IMR-90 (cell line): ENCODE data around the gene PIP5K1B.

Experiments
- CHD1 ChIP-seq: IDR thresholded peaks from 2 replicates; pipeline ENCODE4 v1.6.1; 2012; ENCODE audit warnings: low read depth, low read length, improper control_type of control experiment
- CTCF ChIP-seq: conservative IDR thresholded peaks from 2 replicates; pipeline ENCODE4 v1.5.1; 2012; ENCODE audit warnings: mild to moderate bottlenecking, low read depth, low read length, improper control_type of control experiment
- MXI1 ChIP-seq: IDR thresholded peaks from 2 replicates; pipeline ENCODE4 v1.6.1; 2012; ENCODE audit warnings: low read depth, mild to moderate bottlenecking, low read length, moderate library complexity, borderline replicate concordance
- POLR2A ChIP-seq: IDR thresholded peaks from 2 replicates; pipeline ENCODE4 v1.6.1; 2012; ENCODE audit warnings: mild to moderate bottlenecking, low read depth, low read length
- RAD21 ChIP-seq: IDR thresholded peaks from 2 replicates; pipeline ENCODE4 v1.6.1; 2012; ENCODE audit warnings: low read length, improper control_type of control experiment

GRCh38 chr9:68755051-68755450, 50.0 kb downstream of the PIP5K1B start:
- no peak for TF ChIP-seq POLR2A
- no peak for TF ChIP-seq RAD21
- TF ChIP-seq CTCF: no peak
- TF ChIP-seq CHD1: no peak
- TF ChIP-seq MXI1: no peak
